HEK293 (cell line): ENCODE results near the gene CENPT.

Experiments
- CTCF ChIA-PET: fragments of 350-600 bp; formaldehyde crosslinking; extraction: SDS; loops from one replicate; lab custom pipeline; 2021; ENCODE audit warnings: antibody characterized with exemption; lab: Yijun Ruan, JAX
- POLR2A ChIA-PET: fragments of 300-600 bp; formaldehyde crosslinking; extraction: SDS; loops from one replicate; lab custom pipeline; 2020; ENCODE audit warnings: antibody characterized with exemption, inconsistent platforms; lab: Yijun Ruan, JAX
- H3K27ac ChIP-seq: fragments of 200-500 bp; sonication (Bioruptor generic); 2 replicates; pipeline ENCODE4 v1.5.1; 2014; ENCODE audit warnings: low read depth, low read length, control low read depth, inconsistent platforms; ENCODE audit errors: extremely low read depth
- H3K36me3 ChIP-seq, 2 experiments: fragments of 200-500 bp in 1 of 2; sonication (Bioruptor generic) in 1 of 2; 1 replicate in 1 of 2; 2 replicates in 1 of 2; pipeline ENCODE4 v1.5.1; 2014 to 2017; ENCODE audit warnings: inconsistent platforms in 2 of 2, low read length in 2 of 2; ENCODE audit not compliant: control insufficient read depth in 2 of 2, insufficient read depth in 1 of 2
- H3K4me1 ChIP-seq: fragments of 200-500 bp; sonication (Bioruptor generic); 2 replicates; pipeline ENCODE4 v1.5.1; 2014; ENCODE audit warnings: mild to moderate bottlenecking, low read length, inconsistent platforms; ENCODE audit not compliant: control insufficient read depth, insufficient read depth
- H3K4me3 ChIP-seq: 2 replicates; pipeline ENCODE4 v1.5.1; 2011; ENCODE audit warnings: low read depth, mild to moderate bottlenecking, control low read depth, low read length, moderate library complexity
- H3K9me3 ChIP-seq: fragments of 200-500 bp; sonication (Bioruptor generic); 2 replicates; pipeline ENCODE4 v1.5.1; 2014; ENCODE audit warnings: low read depth, low read length, inconsistent platforms; ENCODE audit not compliant: control insufficient read depth, insufficient read depth
- GLI2 ChIP-seq: fragments of 450-650 bp; formaldehyde crosslinking; IDR thresholded peaks from 2 replicates; pipeline ENCODE4; 2017; ENCODE audit warnings: missing biosample characterization, missing genetic modification characterization, low read depth, borderline replicate concordance
- HOXD13 ChIP-seq: sonication (generic); formaldehyde crosslinking; IDR thresholded peaks from 2 replicates; pipeline ENCODE4 v1.8.0; 2022; ENCODE audit warnings: missing genetic modification reagents, borderline replicate concordance
- INSM2 ChIP-seq: fragments of 450-650 bp; formaldehyde crosslinking; IDR thresholded peaks from 2 replicates; pipeline ENCODE4 v1.5.1; 2016; ENCODE audit warnings: missing biosample characterization, missing genetic modification characterization
- KLF8 ChIP-seq: fragments of 450-650 bp; formaldehyde crosslinking; IDR thresholded peaks from 2 replicates; pipeline ENCODE4 v1.5.1; 2016; ENCODE audit warnings: missing biosample characterization, missing genetic modification characterization
- PRDM2 ChIP-seq: fragments of 450-650 bp; formaldehyde crosslinking; IDR thresholded peaks from 2 replicates; pipeline ENCODE4 v1.5.1; 2016; ENCODE audit warnings: missing biosample characterization, missing genetic modification characterization, borderline replicate concordance
- SCRT2 ChIP-seq: fragments of 450-650 bp; formaldehyde crosslinking; IDR thresholded peaks from 2 replicates; pipeline ENCODE4 v1.5.1; 2016; ENCODE audit warnings: missing biosample characterization, missing genetic modification characterization
- ZFP37 ChIP-seq: fragments of 450-650 bp; formaldehyde crosslinking; IDR thresholded peaks from 2 replicates; pipeline ENCODE4 v1.5.1; 2016; ENCODE audit warnings: missing biosample characterization, missing genetic modification characterization
- ZNF114 ChIP-seq: fragments of 450-650 bp; formaldehyde crosslinking; IDR thresholded peaks from 2 replicates; pipeline ENCODE4 v1.5.0; 2017; ENCODE audit warnings: missing biosample characterization, missing genetic modification characterization
- ZNF138 ChIP-seq: fragments of 450-650 bp; formaldehyde crosslinking; IDR thresholded peaks from 2 replicates; pipeline ENCODE4 v1.5.1; 2016; ENCODE audit warnings: missing biosample characterization, missing genetic modification characterization, borderline replicate concordance
- ZNF174 ChIP-seq: fragments of 450-650 bp; formaldehyde crosslinking; IDR thresholded peaks from 2 replicates; pipeline ENCODE4 v1.5.0; 2017; ENCODE audit warnings: missing biosample characterization, mild to moderate bottlenecking, missing genetic modification characterization
- ZNF221 ChIP-seq: fragments of 450-650 bp; formaldehyde crosslinking; IDR thresholded peaks from 2 replicates; pipeline ENCODE4 v1.5.1; 2017; ENCODE audit warnings: missing biosample characterization, missing genetic modification characterization, borderline replicate concordance
- ZNF510 ChIP-seq: fragments of 450-650 bp; formaldehyde crosslinking; IDR thresholded peaks from 2 replicates; pipeline ENCODE4 v1.5.1; 2018; ENCODE audit warnings: mild to moderate bottlenecking, missing genetic modification characterization, missing biosample characterization; ENCODE audit not compliant: insufficient replicate concordance
- ZNF514 ChIP-seq: fragments of 450-650 bp; formaldehyde crosslinking; IDR thresholded peaks from 2 replicates; pipeline ENCODE4 v1.5.1; 2016; ENCODE audit warnings: missing biosample characterization, missing genetic modification characterization
- ZNF658 ChIP-seq: fragments of 450-650 bp; formaldehyde crosslinking; IDR thresholded peaks from 2 replicates; pipeline ENCODE4; 2016; ENCODE audit warnings: missing biosample characterization, missing genetic modification characterization
- ZNF768 ChIP-seq: fragments of 450-650 bp; formaldehyde crosslinking; IDR thresholded peaks from 2 replicates; pipeline ENCODE4 v1.5.1; 2018; ENCODE audit warnings: missing biosample characterization, mild to moderate bottlenecking, missing genetic modification characterization
- ZNF785 ChIP-seq: fragments of 450-650 bp; formaldehyde crosslinking; IDR thresholded peaks from 2 replicates; pipeline ENCODE4 v1.5.1; 2016; ENCODE audit warnings: missing biosample characterization, missing genetic modification characterization
- ZSCAN16 ChIP-seq: fragments of 450-650 bp; formaldehyde crosslinking; IDR thresholded peaks from 2 replicates; pipeline ENCODE4 v1.5.1; 2016; ENCODE audit warnings: missing biosample characterization, missing genetic modification characterization

Gene CENPT

GRCh38 chr16:67882374-67883145 lies 35.1 kb upstream of the CENPT start:
- H3K27ac ChIP-seq = no peak overlapping the region
- no peak overlapping the region for H3K4me3 ChIP-seq
- H3K36me3 ChIP-seq = peaks cover 0 to 81% of the 10 kb centered on the region in 2 experiments; a peak in 1 of 3 replicates
- ChIA-PET POLR2A (interaction anchor here (1.0 to 2.4 kb wide), 3 partner anchors 36 to 53 kb away, joined by 3 to 16 read pairs (median 3); partner anchors contain the start of genes CTRL and NUTF2), CTCF (interaction anchor here (0.5 to 4.2 kb wide), 16 partner anchors 8 to 556 kb away, joined by 3 to 62 read pairs (median 4); partner anchors contain the start of genes EDC4, LRRC36, PSKH1 and PSMB10)
- H3K4me1 ChIP-seq = peaks cover 3% of the 10 kb centered on the region; the same call in 1 of the 2 replicates
- no peaks in the 10 kb centered on the region for H3K9me3 ChIP-seq
- TF ChIP-seq ZNF138 (no peak), ZNF785 (tag by site-specific recombination) (no peak), GLI2 (tag by site-specific recombination) (no peak), INSM2 (tag by site-specific recombination) (no peak), KLF8 (tag by site-specific recombination) (no peak), ZNF768 (no peak), ZNF514 (tag by site-specific recombination) (no peak), PRDM2 (no peak), ZFP37 (no peak), ZNF114 (tag by site-specific recombination) (no peak), ZNF174 (tag by site-specific recombination) (no peak), ZNF510 (tag by site-specific recombination) (no peak)

GRCh38 chr16:67881621-67882161 lies 34.2 kb upstream of the CENPT start:
- POLR2A ChIA-PET = interaction anchor here (0.6 to 1.0 kb wide), 2 partner anchors 16 to 50 kb away, joined by 3 read pairs; partner anchors contain the start of gene CTRL
- H3K36me3 ChIP-seq = peaks cover 0 to 89% of the 10 kb centered on the region in 2 experiments; a peak in 1 of 3 replicates
- no peak overlapping the region for H3K4me3 ChIP-seq
- CTCF ChIA-PET = interaction anchor here (0.6 to 4.2 kb wide), 3 partner anchors 12 to 52 kb away, joined by 3 to 62 read pairs (median 3); no protein-coding TSS in a partner anchor
- TF ChIP-seq HOXD13 (CRISPR knock-in tag) (no peak), ZNF658 (no peak), ZSCAN16 (tag by site-specific recombination) (no peak), SCRT2 (tag by site-specific recombination) (no peak), ZNF221 (tag by site-specific recombination) (no peak)
- H3K4me1 ChIP-seq = peaks cover 3% of the 10 kb centered on the region; the same call in 1 of the 2 replicates
- H3K9me3 ChIP-seq = no peaks in the 10 kb centered on the region
- no peak overlapping the region for H3K27ac ChIP-seq
